T-helper 1 cell treated with Interleukin-12 subunit alpha and Interleukin-12 subunit beta and Interleukin-4 antibody, amounts not matched to agents 30 ng/mL and 1 ng/mL, for 36 hours (primary cell): Measurements from ENCODE around the gene RAP1A. TPM values are rescaled to one million over a fixed set of nuclear protein-coding genes. Genes with fewer than 3 reads are reported as not detected.

Experiments
- intact Hi-C: fragments of 100-400 bp; cut with micrococcal nuclease; formaldehyde crosslinking; loops from one replicate; pipeline ENCODE4 v1.15.1; 2024
- total RNA-seq: library from RNA; stranded (reverse); gene quantifications from 2 replicates; pipeline ENCODE4 v1.2.3, GENCODE V29; 2022

RAP1A gene
- total RNA-seq, 1 donor from 2014 or later: 242 TPM

GRCh38 chr1:111704776-111705175 is 85.2 kb downstream of the RAP1A start:
- intact Hi-C loops: loop anchor here (5.0 kb wide), 1 partner anchor 42 kb away; no protein-coding TSS in a partner anchor

GRCh38 chr1:111705841-111706240 is 86.3 kb downstream of the RAP1A start:
- intact Hi-C loops: no loop called here

DNA sequence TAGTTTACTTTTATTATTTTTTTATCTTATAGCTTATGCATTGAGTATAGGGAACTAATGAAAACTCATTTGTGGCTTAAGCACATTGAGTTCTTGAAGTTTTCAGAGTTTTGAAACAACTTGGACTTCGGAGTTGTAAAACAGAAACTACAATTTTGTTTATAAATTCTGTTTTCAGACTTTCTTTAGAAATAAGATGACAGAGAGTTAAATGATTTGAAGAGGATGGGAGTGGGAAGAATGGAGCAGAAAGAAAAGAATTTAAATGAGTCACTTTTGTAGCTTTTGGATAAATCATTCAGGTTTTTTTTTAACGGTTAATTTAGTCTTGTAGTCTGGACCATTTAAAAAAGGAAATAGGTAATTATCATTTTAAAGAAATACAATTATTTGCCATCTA is 87.3 kb downstream of the RAP1A start:
- intact Hi-C loops: no loop called here

GRCh38 chr1:111707906-111708305 is 88.3 kb downstream of the RAP1A start:
- intact Hi-C loops: loop anchor here (2.0 kb wide), 1 partner anchor 13 kb away; no protein-coding TSS in a partner anchor

DNA sequence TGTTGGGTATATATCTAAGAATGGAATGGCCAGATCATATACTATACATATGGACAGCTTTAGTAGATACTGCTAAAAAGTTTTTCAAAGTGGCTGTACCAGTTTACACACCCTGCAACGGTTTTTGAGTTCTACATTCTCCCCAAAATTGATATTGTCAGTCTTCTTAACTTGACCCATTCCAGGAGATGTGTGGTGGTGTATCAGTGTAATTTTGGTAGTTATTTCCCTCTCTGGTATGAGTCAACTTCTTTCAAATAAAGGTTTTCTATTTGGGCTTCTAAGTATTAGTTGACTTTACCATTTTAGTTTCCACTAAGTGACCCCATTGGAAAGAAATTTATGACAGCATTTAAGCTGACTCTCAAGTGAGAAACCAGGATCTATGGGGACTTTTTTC is 90.4 kb downstream of the RAP1A start:
- intact Hi-C loops: loop anchor here (2.0 to 5.0 kb wide), 2 partner anchors 15 to 53 kb away; no protein-coding TSS in a partner anchor

DNA sequence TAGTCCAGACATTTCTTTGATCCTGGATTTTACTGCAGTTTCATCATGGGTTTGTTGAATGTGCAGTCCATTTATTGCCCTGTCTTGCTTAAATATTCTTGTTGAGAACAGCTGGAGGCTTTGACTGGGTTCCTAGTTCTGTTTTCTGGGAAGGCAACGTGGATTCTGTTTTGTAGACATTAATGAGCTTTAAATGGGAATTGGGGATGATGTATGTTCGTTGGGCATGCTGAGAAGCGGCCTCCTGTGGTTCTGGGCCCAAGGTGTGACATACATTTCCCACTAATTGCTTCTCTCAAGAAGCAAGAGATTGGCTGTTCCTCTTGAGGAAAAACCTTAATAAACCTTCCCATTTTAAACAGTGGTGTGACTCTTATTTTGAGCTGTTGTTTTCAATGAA is 96.7 kb downstream of the RAP1A start:
- intact Hi-C loops: no loop called here

GRCh38 chr1:111717450-111717849 is 97.9 kb downstream of the RAP1A start:
- intact Hi-C loops: no loop called here

DNA sequence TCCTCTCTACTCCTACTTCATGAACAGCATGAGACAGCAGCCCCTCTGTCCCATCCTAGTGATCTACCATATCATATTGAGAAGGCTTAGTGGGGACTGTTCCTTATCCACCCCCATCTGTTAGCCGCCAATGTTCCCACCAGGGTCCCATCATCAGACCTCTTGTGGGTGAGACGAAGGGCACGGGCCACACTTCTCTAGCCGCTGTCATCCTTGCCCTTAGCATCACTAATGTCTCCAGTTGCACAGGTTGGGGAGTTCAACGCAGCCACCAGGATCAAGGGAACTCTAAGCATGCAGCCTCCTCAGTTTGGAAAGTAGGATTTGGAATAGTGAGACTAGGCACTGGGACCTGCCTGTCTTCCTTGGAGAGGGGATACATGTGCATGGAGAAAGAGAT is 99.5 kb downstream of the RAP1A start:
- intact Hi-C loops: no loop called here

GRCh38 chr1:111719674-111720132 is 100.1 kb downstream of the RAP1A start:
- intact Hi-C loops: no loop called here

DNA sequence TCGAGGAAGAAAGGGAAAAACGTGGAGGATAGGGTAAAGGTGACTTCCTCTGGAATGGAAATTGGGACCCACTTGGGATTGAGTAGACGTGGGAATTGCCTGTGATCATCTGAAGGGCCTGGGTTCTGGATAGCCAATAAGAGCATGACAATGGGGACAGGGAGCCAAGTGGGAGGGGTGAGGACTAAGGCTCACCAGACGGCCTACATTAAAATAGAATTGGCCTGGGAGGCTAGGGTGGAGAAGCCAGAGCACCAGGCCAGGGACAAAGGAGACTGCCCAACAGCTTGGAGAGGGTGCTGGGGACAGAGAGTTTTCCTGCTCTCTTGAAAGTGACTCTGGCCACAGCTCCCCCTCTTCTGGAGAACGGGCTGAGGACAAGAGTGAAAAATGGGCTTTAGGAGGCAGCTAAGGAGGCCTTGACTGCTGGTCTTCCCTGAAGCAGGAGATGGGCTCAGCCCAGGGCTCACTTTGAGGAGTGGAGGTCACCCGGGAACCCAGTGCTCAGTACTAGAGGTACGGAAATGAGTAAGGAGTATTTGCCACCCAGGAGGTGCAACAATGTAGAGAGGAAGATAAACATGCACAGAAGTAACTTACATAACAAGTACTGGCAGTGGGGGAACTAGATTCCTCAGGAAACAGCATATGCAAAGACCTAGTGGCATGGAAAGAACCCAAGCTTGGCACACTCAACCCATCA is 100.8 kb downstream of the RAP1A start:
- intact Hi-C loops: no loop called here

GRCh38 chr1:111720977-111721786 is 101.6 kb downstream of the RAP1A start:
- intact Hi-C loops: no loop called here

GRCh38 chr1:111723091-111723806 is 103.7 kb downstream of the RAP1A start:
- intact Hi-C loops: no loop called here

DNA sequence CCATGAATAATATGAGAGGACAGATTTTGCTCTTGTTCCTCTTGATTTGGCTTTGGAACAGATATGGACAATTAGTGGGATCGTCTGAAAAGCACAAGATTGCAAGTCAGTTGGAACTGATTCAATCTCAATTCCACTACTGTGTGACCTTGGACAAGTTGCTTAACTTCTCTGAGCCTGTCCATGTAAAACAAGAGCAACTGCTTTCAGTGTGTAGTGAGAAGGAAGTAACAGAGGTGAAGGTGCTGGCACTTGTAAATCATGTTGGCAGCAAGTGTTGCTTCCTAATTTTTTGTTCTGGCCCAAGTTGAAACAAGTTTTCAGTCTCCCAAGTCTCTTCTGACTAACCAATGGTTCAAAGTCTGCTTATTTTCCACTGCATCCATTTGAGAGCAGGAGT is 104.3 kb downstream of the RAP1A start:
- intact Hi-C loops: no loop called here

DNA sequence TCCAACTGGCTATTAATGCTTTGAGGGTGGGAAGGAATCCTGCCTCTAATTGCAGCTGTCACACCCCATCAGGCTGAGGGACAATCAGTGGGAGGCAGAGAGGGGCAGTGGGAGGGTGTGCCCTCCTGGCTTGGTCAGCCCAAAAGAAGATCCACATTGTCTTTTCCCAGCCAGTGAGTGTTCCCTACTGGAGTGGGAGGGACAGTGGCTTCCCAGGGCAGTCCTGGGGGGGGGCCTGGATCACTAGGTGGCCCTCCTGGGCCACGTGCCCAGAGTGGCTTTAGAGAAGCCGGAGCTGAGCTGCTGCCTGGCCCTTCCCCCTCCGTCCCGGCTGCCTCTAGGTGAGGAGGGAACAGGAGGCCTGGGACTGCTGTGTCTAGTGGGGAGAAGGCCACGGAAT is 105.6 kb downstream of the RAP1A start:
- intact Hi-C loops: no loop called here

DNA sequence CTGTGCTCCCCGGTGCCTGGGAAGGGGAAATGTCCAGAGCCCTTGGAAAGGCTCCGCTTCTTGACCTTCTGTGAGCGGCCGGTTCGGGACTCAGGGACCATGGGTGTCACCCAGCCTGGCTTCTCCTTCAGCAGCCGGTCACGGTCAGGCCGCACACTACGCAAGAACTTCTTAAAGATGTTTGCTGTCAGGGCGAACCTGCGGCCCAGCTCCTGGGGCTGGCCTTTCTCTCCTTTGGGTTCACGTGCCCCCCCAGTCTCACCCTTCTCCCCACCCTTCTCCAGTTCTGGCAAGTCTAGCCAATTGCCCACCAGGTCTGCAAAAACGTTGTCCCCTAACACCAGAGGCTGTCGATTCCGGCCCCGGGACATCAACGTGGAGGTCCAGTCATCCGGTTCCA is 107.5 kb downstream of the RAP1A start:
- intact Hi-C loops: no loop called here

DNA sequence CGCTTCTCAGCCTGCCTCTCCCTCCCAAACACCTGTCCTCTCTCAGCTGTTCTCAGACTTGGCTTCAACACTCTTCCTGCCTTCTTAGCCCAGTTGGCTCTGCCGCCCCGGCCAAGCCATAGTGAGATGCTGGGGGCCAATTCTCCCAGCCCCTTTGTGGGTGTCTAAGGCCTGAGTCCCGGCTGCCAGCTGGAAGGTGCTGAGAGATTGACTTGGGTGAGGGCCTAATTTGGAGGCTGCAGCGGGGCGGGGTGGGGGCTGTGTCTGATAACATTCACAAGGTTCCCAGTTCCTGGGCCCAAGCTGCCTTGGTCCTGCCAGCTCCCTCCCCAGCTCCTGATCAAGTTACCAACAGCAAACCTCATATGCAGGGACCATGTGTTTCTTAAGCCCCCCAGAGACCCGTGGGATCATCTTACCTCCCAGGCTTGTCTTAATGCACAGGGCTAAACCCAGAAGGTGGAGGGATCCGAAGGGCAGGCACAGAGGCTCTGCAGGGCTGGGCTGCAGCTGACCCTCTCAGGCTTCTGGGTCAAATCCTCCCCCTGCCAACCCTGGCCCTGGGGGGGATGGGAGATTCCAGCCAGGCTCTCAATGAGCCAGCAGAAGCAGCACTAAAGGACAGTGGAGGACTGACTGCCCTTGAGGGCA is 109.8 kb downstream of the RAP1A start:
- intact Hi-C loops: no loop called here

DNA sequence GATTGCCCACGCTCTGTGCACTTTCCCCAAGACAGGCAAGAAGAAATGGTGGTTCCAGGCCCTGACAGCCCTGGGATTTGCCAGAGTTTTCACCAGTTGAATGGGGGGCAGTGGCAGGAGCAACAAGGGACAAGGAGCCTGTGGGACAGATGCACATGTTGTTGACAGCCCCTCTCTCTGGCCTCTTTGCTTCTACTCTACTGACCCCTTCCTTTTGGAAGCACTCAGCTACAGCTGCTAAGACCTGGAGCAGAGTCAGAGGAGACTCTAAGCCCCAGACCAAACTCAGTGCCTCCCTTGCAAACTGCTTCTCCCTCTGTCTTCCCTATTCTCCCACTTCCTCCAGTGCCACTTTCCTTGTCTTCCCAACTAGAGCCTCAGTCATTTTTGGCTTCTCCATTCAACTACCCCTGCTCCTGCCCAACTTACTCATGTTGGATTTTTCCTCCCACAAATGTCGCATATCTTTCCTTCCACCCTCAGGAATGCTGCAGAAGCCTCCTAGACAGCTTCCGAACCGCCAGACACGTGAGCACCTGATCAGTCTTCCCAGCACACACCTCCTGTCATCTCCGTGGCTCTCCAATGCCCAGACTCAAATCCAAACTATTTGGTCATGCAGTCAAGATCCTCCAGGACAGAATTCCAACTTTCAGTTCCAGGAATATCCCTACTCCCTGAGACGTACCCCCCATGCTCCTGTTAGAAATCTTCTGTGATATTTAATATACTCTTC is 110.5 kb downstream of the RAP1A start:
- intact Hi-C loops: no loop called here

- intact Hi-C loops: no loop called here
Measured at GRCh38 chr1:111730706-111731105, 111.1 kb downstream of the RAP1A start.

DNA sequence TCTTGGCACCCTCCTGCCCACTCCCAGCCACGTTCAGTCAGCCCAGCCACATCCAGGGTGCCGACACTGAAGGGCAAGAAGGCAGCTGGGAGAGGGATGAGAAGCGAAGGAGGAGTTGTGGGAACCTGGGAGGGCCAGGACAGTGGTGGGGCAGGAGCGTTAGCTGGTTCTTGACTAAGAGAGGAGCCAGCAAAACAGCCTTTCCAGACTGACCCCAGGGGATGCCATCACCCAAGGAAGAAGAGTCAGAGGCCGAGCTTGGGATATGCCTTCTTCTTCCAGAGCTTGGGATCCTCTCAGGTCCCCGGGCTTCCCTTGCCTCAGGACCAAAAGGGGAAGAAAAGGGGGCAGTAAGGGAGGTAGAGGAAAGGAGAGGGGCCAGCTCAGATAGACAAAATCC is 112.4 kb downstream of the RAP1A start:
- intact Hi-C loops: no loop called here

GRCh38 chr1:111732718-111733117 is 113.1 kb downstream of the RAP1A start:
- intact Hi-C loops: no loop called here
